Measurements from ENCODE around the gene TSPAN31.

DNA sequence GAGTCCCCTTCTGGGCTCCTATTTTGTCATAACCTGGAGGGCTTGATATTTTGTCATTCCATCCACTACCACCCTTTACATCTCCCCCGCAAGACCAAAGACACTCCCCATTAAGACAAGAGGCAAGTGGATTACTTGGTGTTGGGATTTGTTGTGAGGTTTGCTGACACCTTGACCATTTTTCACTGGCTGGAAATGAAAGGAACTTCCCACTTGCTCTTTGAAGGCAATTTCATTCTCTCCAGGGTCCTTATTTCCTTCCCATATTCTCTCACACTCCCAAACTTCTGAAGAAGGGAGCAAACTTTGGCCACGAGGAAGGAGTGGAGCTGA is 21.2 kb upstream of the TSPAN31 start:
- TF ChIP-seq POLR2A (IDR thresholded peaks at IDR 0.05; ENCODE audit: low read depth, low read length) (no peak), POLR2AphosphoS5 (IDR thresholded peaks at IDR 0.05; ENCODE audit: low read depth, low read length) (no peak), TAF1 (IDR thresholded peaks at IDR 0.05; ENCODE audit: low read depth, low read length) (no peak), PAX5 (IDR thresholded peaks at IDR 0.05; ENCODE audit: insufficient read depth, low read length, severe bottlenecking) (no peak), POU2F2 (IDR thresholded peaks at IDR 0.05; ENCODE audit: low read depth, low read length) (no peak), SPI1 (IDR thresholded peaks at IDR 0.05; ENCODE audit: low read depth, low read length) (no peak)
